Subcutaneous adipose tissue (tissue), 4 donors: Measurements from ENCODE around the gene NKAIN4. TPM values are rescaled to one million over a fixed set of nuclear protein-coding genes. Genes with fewer than 3 reads are reported as not detected.

ENCODE experiments used
- CTCF ChIP-seq: fragments of 450-650 bp; IDR thresholded peaks from one replicate; pipeline ENCODE4 v1.5.1; 2016; ENCODE audit warnings: low read depth, mild to moderate bottlenecking, control low read depth, antibody characterized with exemption, moderate library complexity
- total RNA-seq, 4 donors: library from RNA; depleted of rRNA; stranded (reverse); fragments of >200 nt; gene quantifications; one replicate each; pipeline ENCODE4 v1.1.0, GENCODE V29; 2016

The NKAIN4 gene
- total RNA-seq, 4 donors from 2014 or later, result not detected

GRCh38 chr20:63202811-63203526 is 51.3 kb downstream of the NKAIN4 start:
- no peak for TF ChIP-seq CTCF

GRCh38 chr20:63202021-63202420 is 52.2 kb downstream of the NKAIN4 start:
- TF ChIP-seq CTCF, result no peak

- TF ChIP-seq CTCF, result no peak
Measured at GRCh38 chr20:63198606-63199005, 55.7 kb downstream of the NKAIN4 start.

- TF ChIP-seq CTCF, result no peak
Measured at GRCh38 chr20:63196768-63197470, 57.3 kb downstream of the NKAIN4 start.

- TF ChIP-seq CTCF, result no peak
Measured at GRCh38 chr20:63194797-63195173, 59.5 kb downstream of the NKAIN4 start.

GRCh38 chr20:63194007-63194796 is 60.1 kb downstream of the NKAIN4 start:
- TF ChIP-seq CTCF, result no peak

- no peak for TF ChIP-seq CTCF
Measured at GRCh38 chr20:63192721-63193120, 61.5 kb downstream of the NKAIN4 start.
